Endothelial cell of umbilical vein (primary cell): ENCODE data around the gene PRG2. TPM values are rescaled to one million over a fixed set of nuclear protein-coding genes. Genes with fewer than 3 reads are reported as not detected.

Source experiments
- BruUV-seq: library from RNA; stranded (reverse); fragments of 400-500 nt; replicated peaks from 2 replicates; lab custom pipeline; 2021; lab: Mats Ljungman, UMichigan
- CTCF ChIA-PET: fragments of 300-600, 350-600 bp; sonication (Branson Sonifier 250); formaldehyde crosslinking; loops from one replicate; lab custom pipeline; 2021; ENCODE audit warnings: antibody characterized with exemption, inconsistent platforms; lab: Charles Lee
- POLR2A ChIA-PET: fragments of 300-600, 350-600 bp; sonication (Branson Sonifier 250); formaldehyde crosslinking; loops from one replicate; lab custom pipeline; 2021; ENCODE audit warnings: antibody characterized with exemption, inconsistent platforms; lab: Charles Lee
- DNase-seq: peaks from one replicate; pipeline ENCODE4 v3.0.0-alpha.2; 2011; ENCODE audit warnings: low read depth, low spot score
- FAIRE-seq: peaks from 2 replicates; lab custom pipeline; 2011; peaks lifted over from hg19 to GRCh38; lab: Jason Lieb, UNC
- H2AFZ ChIP-seq: 2 replicates; pipeline ENCODE4 v1.6.0; 2012; ENCODE audit warnings: low read depth, low read length, control low read depth, inconsistent platforms
- H3K27ac ChIP-seq: 2 replicates; pipeline ENCODE4 v1.5.1; 2011; ENCODE audit warnings: low read depth, mild to moderate bottlenecking, control low read depth, low read length, moderate library complexity; ENCODE audit not compliant: insufficient read depth
- H3K27me3 ChIP-seq, 2 experiments: 2 replicates each; pipeline versions ENCODE4 v1.6.0 to v1.6.1; 2011; ENCODE audit warnings: low read length in 2 of 2, mixed read lengths in 1 of 2; ENCODE audit not compliant: control insufficient read depth in 2 of 2, insufficient read depth in 2 of 2
- H3K36me3 ChIP-seq, 2 experiments: 2 replicates in 1 of 2; 3 replicates in 1 of 2; pipeline ENCODE4 v1.5.1; 2011; ENCODE audit warnings: low read length in 2 of 2, mild to moderate bottlenecking in 1 of 2, moderate library complexity in 1 of 2; ENCODE audit not compliant: control insufficient read depth in 2 of 2, insufficient read depth in 2 of 2; ENCODE audit errors: extremely low read depth in 1 of 2
- H3K4me1 ChIP-seq: 3 replicates; pipeline ENCODE4 v1.5.1; 2011; ENCODE audit warnings: mild to moderate bottlenecking, low read length; ENCODE audit not compliant: control insufficient read depth, insufficient read depth; ENCODE audit errors: extremely low read depth
- H3K4me2 ChIP-seq: 2 replicates; pipeline ENCODE4 v1.6.1; 2011; ENCODE audit warnings: low read length, control low read depth, mixed read lengths; ENCODE audit not compliant: insufficient read depth
- H3K4me3 ChIP-seq, 3 experiments: fragments of 200-600 bp in 1 of 3; sonication (generic), shearing (Covaris generic) in 1 of 3; replicated peaks in 1 of 3; 2 replicates each; pipeline ENCODE4 v1.5.1; 2011 to 2016; ENCODE audit warnings: control low read depth in 3 of 3, low read length in 3 of 3, mild to moderate bottlenecking in 2 of 3, inconsistent platforms in 1 of 3, low read depth in 1 of 3, moderate library complexity in 1 of 3; ENCODE audit not compliant: insufficient read depth in 1 of 3
- H3K79me2 ChIP-seq: 2 replicates; pipeline ENCODE4 v1.6.0; 2012; ENCODE audit warnings: low read length, inconsistent platforms; ENCODE audit not compliant: control insufficient read depth, insufficient read depth
- H3K9ac ChIP-seq: replicated peaks from 2 replicates; pipeline ENCODE3; 2011; ENCODE audit warnings: low read length, control low read depth; ENCODE audit not compliant: insufficient read depth; ENCODE audit errors: extremely low read depth
- H3K9me1 ChIP-seq: replicated peaks from 3 replicates; pipeline ENCODE4 v1.6.0; 2011; ENCODE audit warnings: mild to moderate bottlenecking, low read length; ENCODE audit not compliant: control insufficient read depth, insufficient read depth; ENCODE audit errors: extremely low read depth
- H3K9me3 ChIP-seq: replicated peaks from 2 replicates; pipeline ENCODE4 v1.5.1; 2012; ENCODE audit warnings: low read length, inconsistent platforms; ENCODE audit not compliant: control insufficient read depth, insufficient read depth
- H4K20me1 ChIP-seq: replicated peaks from 2 replicates; pipeline ENCODE3; 2011; ENCODE audit warnings: mild to moderate bottlenecking, low read length; ENCODE audit not compliant: control insufficient read depth, insufficient read depth; ENCODE audit errors: extremely low read depth
- CTCF ChIP-seq, 2 donors: IDR thresholded peaks; 1 replicate in 1 of 2; 2 replicates in 1 of 2; pipeline ENCODE4 v1.5.1; 2011; ENCODE audit warnings: low read length in 2 of 2, mild to moderate bottlenecking in 2 of 2, moderate library complexity in 2 of 2, control low read depth in 1 of 2, inconsistent platforms in 1 of 2, low read depth in 1 of 2; ENCODE audit not compliant: insufficient read depth in 1 of 2; ENCODE audit errors: extremely low read depth in 1 of 2
- EZH2 ChIP-seq: IDR thresholded peaks from 2 replicates; pipeline ENCODE4 v1.6.1; 2012; ENCODE audit warnings: borderline replicate concordance, low read depth, mild to moderate bottlenecking, moderate library complexity, low read length, inconsistent platforms; ENCODE audit not compliant: severe bottlenecking
- FOS ChIP-seq: IDR thresholded peaks from 2 replicates; pipeline ENCODE4 v1.6.1; 2011; ENCODE audit warnings: mild to moderate bottlenecking, low read length, moderate library complexity, borderline replicate concordance; ENCODE audit not compliant: insufficient read depth
- GATA2 ChIP-seq: IDR thresholded peaks from 2 replicates; pipeline ENCODE4 v1.7.0; 2011; ENCODE audit warnings: low read depth, mild to moderate bottlenecking, moderate library complexity, mixed read lengths, low read length; ENCODE audit not compliant: insufficient read length, insufficient read depth
- JUN ChIP-seq: IDR thresholded peaks from 2 replicates; pipeline ENCODE4 v1.6.1; 2011; ENCODE audit warnings: borderline replicate concordance, low read depth; ENCODE audit not compliant: insufficient read length, insufficient read depth
- MYC ChIP-seq: IDR thresholded peaks from one replicate; pipeline ENCODE4 v1.6.1; 2011; ENCODE audit warnings: mild to moderate bottlenecking, low read depth, low read length
- POLR2A ChIP-seq: IDR thresholded peaks from 2 replicates; pipeline ENCODE4 v1.6.1; 2012; ENCODE audit warnings: low read depth, mild to moderate bottlenecking, control low read depth, low read length
- POLR2AphosphoS5 ChIP-seq: IDR thresholded peaks from 2 replicates; pipeline ENCODE4 v1.6.1; 2012; ENCODE audit warnings: low read depth, mild to moderate bottlenecking, control low read depth, low read length, moderate library complexity; ENCODE audit not compliant: insufficient read depth
- dilution Hi-C: fragments of 300-500 bp; cut with MboI; formaldehyde crosslinking; loops from one replicate; pipeline ENCODE4 v1.15.0; 2019; ENCODE audit warnings: low sequenced_read_pairs; ENCODE audit not compliant: extremely low pct_ligation_motif_present
- intact Hi-C: fragments of 100-400 bp; cut with micrococcal nuclease; formaldehyde crosslinking; loops from one replicate; pipeline ENCODE4 v1.10.0; 2022
- polyA plus RNA-seq, 4 experiments: library from polyadenylated mRNA; depleted of rRNA in 3 of 4; stranded (reverse) in 3 of 4; unstranded in 1 of 4; fragments of >200 nt; gene quantifications; 2 replicates each; pipeline versions ENCODE4 v1.2.1 to v1.2.3, GENCODE V29; 2011 to 2012; ENCODE audit warnings: missing spikeins in 1 of 4
- total RNA-seq: library from RNA; stranded (reverse); gene quantifications from 2 replicates; pipeline ENCODE4 v1.2.3, GENCODE V29; 2021
- TF ChIP-seq, protein P1 (sequence below): IDR thresholded peaks from 2 replicates; pipeline ENCODE4 v1.6.1; 2011; ENCODE audit not compliant: insufficient read depth, insufficient read length

PRG2 gene
- total and polyA plus RNA-seq, 2 donors (not counting 3 experiments of a cell fraction or from before 2014, with no cell fraction given) = 0.08 to 0.55 TPM

DNA sequence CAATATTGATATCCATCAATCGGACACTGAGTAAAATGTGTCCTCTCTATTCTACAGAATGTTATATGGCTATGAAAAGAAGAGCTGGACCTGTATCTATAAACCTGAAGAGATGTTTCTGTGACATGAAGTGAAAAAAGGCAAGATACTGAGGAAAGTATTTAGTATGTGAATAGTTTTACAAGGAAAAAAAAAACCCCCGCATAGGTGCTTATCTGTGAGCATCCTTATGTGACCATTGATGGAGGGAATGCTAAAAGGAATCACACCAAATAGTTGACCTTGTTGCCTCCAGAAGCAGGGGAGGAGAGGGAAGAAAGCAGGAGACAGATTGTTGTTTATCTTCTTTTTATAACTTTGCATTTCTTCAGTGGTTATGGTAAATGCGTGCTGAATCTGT, 661 bp upstream of the PRG2 start:
- intact Hi-C loops = no loop called here
- POLR2A ChIA-PET = no interaction called here
- FAIRE-seq (no peak), DNase-seq (no peak)
- Histone ChIP-seq H3K36me3 (no peaks in the 10 kb centered on the region), H3K9me1 (no peaks in the 10 kb centered on the region), H3K4me1 (no peaks in the 10 kb centered on the region), H2AFZ (no peak overlapping the region), H4K20me1 (no peaks in the 10 kb centered on the region), H3K9ac (no peak overlapping the region), H3K4me3 (no peak overlapping the region), H3K27me3 (peaks cover 5% of the 10 kb centered on the region in 2 experiments), H3K27ac (no peak overlapping the region), H3K4me2 (no peak overlapping the region), H3K9me3 (no peaks in the 10 kb centered on the region), H3K79me2 (no peaks in the 10 kb centered on the region)
- TF ChIP-seq JUN (no peak), GATA2 (no peak), EZH2 (no peak), MYC (no peak), POLR2A (no peak), POLR2AphosphoS5 (no peak), FOS (no peak), CTCF (IDR thresholded peaks at IDR 0.05; ENCODE audit: extremely low read depth in 1 of 2, insufficient read depth in 1 of 2, low read depth in 1 of 2, low read length in 2 of 2) (no peak)
- TF ChIP-seq, protein P1, sequence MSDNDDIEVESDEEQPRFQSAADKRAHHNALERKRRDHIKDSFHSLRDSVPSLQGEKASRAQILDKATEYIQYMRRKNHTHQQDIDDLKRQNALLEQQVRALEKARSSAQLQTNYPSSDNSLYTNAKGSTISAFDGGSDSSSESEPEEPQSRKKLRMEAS = no peak
- no TSS peak for BruUV-seq
- CTCF ChIA-PET = interaction anchor here (1.0 kb wide), 1 partner anchor 68 kb away, joined by 3 read pairs; no protein-coding TSS in a partner anchor
- dilution Hi-C loops = no loop called here
